Epithelial cell of prostate (primary cell): ENCODE measurements around the gene THSD4.
A peak's percentile ranks its signal among the peaks of the same experiment; 100 is the strongest.

ENCODE experiments used
- DNase-seq: peaks from one replicate; pipeline ENCODE4 v3.0.0-alpha.2; 2011; ENCODE audit warnings: low read depth, low spot score
- H3K27ac ChIP-seq: fragments of 450-650 bp; 2 replicates; pipeline ENCODE4 v1.5.1; 2017; ENCODE audit warnings: mild to moderate bottlenecking

Gene THSD4

GRCh38 chr15:71454462-71454996, 339.3 kb downstream of the THSD4 start:
- no peak for DNase-seq
- H3K27ac ChIP-seq, result no peak overlapping the region

GRCh38 chr15:71455107-71455506, 339.8 kb downstream of the THSD4 start:
- H3K27ac ChIP-seq, result no peak overlapping the region
- no peak for DNase-seq

DNA sequence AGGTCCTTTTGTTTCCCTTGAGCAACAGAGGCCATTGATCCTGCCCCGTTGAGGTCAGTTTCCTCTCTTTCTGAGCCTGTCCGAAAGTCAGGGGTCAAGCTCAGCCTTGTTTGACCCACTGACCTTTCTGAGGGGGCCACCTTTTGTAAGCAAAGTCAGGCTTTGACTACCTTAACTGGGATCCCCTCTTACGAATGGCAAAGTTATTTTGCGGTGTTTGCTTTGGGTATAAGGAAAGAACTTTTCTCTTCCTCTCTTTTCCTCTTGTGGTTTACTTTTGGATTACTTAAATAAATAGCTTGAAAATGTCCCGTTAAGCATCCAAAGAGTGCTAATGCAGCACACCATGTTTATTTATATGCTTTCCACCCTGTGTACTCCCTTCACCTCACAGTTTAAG, 340.6 kb downstream of the THSD4 start:
- DNase-seq, result no peak

GRCh38 chr15:71456362-71456761, 341.1 kb downstream of the THSD4 start:
- DNase-seq, result no peak
- no peak overlapping the region for H3K27ac ChIP-seq

More for the DNA sequence above, 340.6 kb downstream of the THSD4 start:
- no peak overlapping the region for H3K27ac ChIP-seq

DNA sequence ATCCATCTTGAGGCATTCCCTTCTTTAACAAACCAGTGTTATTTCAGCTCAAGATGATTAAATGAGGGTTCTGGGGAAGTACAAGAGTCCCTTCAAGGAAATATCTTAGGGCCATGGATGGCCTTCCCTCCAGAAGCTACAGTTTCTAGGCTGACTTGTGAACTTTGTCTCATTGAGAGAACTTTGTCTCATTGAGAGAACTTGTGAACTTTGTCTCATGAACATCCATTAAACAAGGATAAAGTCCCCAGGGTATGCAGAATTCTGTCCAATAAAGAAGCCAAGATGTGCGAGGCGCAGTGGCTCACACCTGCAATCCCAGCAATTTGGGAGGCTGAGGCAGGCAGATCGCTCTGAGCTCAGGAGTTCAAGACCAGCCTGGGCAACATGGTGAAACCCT, 341.5 kb downstream of the THSD4 start:
- no peak for DNase-seq

DNA sequence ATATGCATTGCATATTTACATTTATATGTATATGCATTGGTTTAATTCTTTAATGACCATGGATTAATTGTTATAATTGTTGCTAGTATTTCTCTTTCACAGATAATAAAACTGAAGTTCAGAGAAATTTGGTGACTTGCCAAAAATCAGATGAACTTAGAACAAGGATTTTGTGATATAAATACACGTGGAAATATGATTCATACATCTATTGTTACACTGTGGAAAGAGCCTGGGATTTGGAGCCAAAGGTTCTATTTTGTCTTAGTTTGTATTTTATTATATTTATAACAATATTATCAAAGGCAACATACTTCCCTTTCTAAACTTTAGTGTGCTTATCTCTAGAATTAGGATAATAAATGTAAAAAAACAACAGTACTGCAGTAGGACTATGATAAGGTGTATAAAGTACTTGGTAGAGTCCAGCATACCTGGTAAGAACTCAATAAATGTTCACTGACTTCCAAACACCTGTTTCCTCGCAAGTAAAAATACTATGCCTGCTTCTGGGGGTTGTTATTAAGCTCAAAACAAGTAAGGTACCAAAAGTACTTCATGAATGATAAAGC, 342.9 kb downstream of the THSD4 start:
- DNase-seq, result no peak
- no peak overlapping the region for H3K27ac ChIP-seq

More for the DNA sequence above, 341.5 kb downstream of the THSD4 start:
- no peak overlapping the region for H3K27ac ChIP-seq

- no peak overlapping the region for H3K27ac ChIP-seq
- no peak for DNase-seq
These were observed 346.5 kb downstream of the THSD4 start for GRCh38 chr15:71461748-71462147.

GRCh38 chr15:71462638-71463037, 347.4 kb downstream of the THSD4 start:
- DNase-seq, result no peak

GRCh38 chr15:71463156-71463665, 347.9 kb downstream of the THSD4 start:
- no peak overlapping the region for H3K27ac ChIP-seq
- DNase-seq, result no peak

More at GRCh38 chr15:71462638-71463037, 347.4 kb downstream of the THSD4 start:
- no peak overlapping the region for H3K27ac ChIP-seq

DNA sequence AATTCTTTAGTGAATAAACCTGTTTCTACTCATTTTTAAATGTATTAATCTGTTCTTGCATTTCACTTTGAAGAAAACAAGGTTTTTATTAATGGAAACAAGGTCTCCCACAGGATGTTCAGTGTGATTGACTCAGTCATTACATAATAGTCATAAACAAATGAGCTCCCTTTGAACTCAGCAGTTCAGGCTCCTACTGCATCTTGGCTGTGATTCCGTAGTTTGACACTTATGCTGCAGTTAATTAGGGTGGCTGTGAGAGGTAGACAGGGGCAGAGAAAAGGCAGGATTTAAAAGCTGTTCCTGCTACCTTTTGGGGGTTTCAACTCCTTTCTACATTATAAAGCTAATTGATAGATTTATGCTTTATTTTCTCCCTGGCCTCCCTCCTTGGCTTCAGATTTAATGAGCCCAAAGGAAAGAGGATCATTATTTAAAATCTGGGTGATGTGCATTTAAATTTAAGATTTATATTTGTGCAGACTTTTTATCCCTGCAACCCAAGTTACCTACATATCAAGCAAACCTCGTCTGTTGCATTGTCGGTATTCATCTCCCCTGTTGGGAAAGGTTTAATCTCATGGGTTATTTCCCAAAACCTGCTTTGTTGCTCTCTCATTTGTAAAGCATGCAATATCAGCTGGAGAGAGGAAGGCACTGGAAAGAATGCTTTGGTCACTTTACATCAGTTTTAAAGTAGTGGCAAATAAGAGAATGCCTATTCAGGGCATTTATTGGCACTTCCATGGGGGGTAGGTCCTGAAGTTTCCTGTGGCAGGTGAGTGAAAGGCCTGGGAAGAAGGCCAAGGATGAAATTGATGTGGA, 350.1 kb downstream of the THSD4 start:
- no peak overlapping the region for H3K27ac ChIP-seq
- no peak for DNase-seq

DNA sequence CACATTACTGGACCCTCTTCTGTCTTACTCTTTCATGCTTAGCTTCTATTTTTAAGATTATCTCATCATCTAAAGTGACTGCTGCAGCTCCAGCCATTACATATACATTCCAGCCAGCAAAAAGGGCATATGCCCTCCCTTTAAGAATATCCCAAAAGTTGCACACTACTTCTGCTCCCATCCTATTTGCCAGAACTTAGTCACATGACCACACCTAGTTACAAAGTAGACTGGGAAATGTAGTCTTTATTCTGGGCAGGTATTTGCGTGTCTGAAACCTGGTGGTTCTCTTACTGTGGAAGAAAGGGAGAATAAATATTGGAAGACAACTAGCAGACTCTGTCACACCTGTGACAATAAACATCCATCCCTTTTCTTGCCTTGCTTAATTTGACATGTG, 353.4 kb downstream of the THSD4 start:
- no peak for DNase-seq
- H3K27ac ChIP-seq, result peak overlapping the region; percentile 3

GRCh38 chr15:71469413-71469812, 354.1 kb downstream of the THSD4 start:
- no peak for DNase-seq

DNA sequence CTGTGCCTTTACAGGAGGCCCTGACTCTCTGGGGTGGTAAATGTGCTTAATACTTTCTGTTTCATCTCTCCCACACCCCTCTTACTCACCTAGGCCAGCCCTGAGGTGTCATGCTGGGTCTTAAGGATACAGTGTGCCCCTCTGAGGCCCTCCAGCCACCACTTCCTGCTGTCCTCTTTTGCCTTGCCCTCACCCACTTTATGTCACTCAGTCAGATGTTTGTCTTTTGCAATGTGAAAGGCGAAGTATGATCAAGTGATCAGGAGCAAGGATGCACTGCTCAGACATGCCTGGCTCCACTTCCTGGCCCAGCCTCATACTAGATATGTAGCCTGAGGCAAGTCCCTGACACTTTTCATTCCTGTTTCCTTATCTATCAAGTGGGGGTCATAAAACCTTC, 356.1 kb downstream of the THSD4 start:
- H3K27ac ChIP-seq, result peak overlapping the region; percentile 85

More at GRCh38 chr15:71469413-71469812, 354.1 kb downstream of the THSD4 start:
- H3K27ac ChIP-seq, result peak overlapping the region; percentile 85

GRCh38 chr15:71472566-71472965, 357.3 kb downstream of the THSD4 start:
- DNase-seq, result no peak
- peak overlapping the region; percentile 85 for H3K27ac ChIP-seq

More for the DNA sequence above, 356.1 kb downstream of the THSD4 start:
- peak; percentile 82 for DNase-seq

DNA sequence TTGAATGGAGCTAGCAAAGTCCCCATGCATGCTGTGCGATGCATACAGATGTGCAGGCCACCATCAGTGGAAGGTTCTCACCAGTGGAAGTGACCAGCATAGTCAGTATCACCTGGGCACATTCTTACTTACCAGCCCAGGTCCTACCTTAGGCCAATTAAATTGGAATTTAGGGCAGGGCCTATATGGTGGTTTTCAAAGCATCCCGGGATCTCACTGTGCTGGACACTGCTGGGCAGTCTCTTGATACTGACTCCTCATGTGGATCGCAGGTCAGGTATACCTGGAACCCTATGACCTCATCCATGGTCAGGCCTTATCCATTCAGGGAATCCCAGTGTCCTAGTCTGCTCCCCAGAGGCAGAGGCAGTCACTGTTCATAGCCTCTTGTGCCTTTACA, 358.5 kb downstream of the THSD4 start:
- H3K27ac ChIP-seq, result no peak overlapping the region
- DNase-seq, result no peak

- H3K27ac ChIP-seq, result no peak overlapping the region
- no peak for DNase-seq
These were observed 361.6 kb downstream of the THSD4 start for GRCh38 chr15:71476823-71477222.

DNA sequence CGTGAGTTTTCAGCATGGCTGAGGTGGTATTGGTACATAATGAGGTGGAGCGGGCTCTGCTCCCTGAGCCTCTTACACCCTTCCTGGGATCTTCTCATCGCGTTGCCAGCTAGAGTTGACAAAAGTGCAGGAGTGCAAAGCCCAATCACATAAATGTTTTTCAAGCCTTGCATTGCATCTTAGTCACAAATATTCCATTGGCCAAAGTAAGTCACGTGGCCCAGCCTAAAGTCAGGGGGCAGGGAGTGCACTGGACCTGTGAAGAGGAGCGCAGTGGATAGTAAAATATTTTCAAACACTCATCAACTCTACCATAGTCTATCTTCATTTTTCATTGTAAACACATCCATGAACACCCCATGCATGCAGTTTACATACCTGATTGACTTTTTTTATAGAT, 365.3 kb downstream of the THSD4 start:
- no peak for DNase-seq
- H3K27ac ChIP-seq, result no peak overlapping the region

DNA sequence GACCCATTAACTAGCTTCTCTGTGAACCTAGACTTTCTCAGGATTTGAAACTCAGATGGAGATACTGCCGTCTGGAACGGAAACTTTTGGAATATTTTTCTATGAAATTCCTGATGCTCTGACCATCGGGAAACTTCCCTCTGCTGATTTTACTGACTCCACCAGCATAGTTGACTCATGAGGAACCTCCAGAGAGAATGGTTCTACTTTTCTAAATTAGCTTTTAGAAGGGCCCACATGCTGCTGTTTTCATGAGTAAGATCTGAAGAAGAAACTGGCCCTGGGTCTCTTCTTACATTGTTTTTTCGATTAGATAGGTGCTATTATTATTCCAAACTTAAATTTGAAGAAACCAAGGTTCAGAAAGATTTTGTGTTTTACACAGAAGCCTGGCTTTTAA, 368.8 kb downstream of the THSD4 start:
- no peak for DNase-seq
- no peak overlapping the region for H3K27ac ChIP-seq

DNA sequence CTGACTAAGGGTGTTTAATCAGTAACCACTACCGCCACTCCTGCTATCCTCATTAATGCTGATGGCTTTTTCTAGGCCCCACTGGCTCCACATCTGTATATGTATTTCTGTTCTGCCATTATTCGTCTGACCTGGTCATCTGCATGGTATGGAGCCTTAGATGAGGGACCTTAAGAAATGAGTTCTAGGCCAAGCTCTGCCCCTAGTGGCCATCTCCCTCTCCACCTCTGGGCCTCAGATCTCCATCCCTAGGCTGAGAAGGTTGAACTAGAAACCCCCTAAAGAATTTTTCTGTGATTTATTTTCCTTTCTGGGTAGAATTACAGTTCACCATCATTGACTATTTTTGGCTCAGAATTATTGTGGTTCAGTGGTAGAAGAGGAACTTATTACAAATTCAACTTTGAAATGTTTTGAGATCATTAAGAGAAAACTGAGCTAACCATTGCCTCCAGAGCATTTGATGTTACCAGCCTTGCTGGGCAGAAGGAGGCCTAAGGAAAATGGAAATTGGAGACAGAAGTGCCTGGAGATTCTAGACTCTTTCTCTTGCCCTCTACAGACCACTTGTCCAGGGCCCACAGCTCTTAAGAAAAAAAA, 369.9 kb downstream of the THSD4 start:
- H3K27ac ChIP-seq, result no peak overlapping the region
- DNase-seq, result no peak

DNA sequence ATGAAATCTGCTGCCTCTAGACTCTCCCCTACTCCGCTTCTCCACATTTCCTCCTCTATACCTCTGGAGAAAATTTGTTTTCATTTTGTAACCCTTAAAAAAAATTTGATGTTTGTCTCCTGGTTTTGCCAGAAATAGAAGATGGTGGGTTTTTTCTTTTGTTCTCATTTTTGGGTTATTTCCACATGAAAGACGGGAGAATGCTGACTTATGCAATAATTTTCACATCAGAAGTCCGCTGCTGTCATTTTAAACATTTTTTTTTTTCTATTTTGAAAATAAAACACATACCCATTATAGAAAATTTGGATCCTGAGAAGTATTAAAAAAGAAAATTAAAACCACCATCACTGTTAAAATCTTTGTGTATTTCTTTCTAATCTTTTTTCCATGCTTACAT, 374.3 kb downstream of the THSD4 start:
- no peak for DNase-seq

DNA sequence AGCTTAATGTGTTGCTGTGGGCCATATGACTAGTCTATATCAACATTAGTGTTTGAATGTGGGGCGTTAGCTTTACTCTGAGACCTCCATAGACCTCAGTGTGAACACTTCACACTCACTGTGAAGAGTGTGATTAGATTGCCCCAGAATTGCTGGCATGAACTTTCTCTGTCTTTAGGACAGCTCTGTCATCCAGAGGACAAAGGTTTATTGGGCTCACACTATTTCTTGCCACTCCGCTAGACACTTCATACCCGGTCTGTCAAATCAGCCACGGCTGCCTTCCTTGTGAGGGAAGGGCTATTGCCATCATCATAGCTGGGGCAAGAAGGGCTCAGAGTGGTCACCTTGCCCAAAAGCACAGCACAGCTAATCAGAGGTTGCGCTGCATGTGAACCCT, 378.3 kb downstream of the THSD4 start:
- no peak overlapping the region for H3K27ac ChIP-seq
- no peak for DNase-seq

More for the DNA sequence above, 374.3 kb downstream of the THSD4 start:
- no peak overlapping the region for H3K27ac ChIP-seq
